GM12801 (cell line): Measurements from ENCODE around the gene DIAPH3.

Experiments
- TF ChIP-seq, protein P1 (sequence below): IDR thresholded peaks from one replicate; pipeline ENCODE4 v1.5.1; 2011; ENCODE audit warnings: control low read depth; ENCODE audit not compliant: insufficient read length; ENCODE audit errors: extremely low read depth

DIAPH3 gene

DNA sequence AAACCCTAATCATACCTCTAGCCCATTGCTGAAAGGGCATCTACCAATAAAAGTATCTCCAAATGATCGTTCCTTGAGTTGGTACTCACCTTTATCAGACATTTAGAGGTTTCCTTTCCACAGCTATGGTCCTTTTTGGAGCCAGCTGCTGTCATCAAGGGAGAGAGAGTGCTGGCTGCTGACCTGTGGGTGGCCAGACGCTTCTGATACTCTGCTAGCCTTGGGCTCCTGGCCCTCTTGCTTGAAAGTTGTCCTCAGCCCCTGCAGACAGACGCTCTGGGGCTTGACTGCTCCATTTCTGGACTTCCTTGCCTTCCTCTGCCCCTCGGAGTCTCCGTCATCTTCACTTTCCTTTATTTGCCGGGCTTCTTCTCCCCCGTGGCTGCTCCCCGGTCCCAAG lies 499.1 kb downstream of the DIAPH3 start:
- TF ChIP-seq, protein P1, sequence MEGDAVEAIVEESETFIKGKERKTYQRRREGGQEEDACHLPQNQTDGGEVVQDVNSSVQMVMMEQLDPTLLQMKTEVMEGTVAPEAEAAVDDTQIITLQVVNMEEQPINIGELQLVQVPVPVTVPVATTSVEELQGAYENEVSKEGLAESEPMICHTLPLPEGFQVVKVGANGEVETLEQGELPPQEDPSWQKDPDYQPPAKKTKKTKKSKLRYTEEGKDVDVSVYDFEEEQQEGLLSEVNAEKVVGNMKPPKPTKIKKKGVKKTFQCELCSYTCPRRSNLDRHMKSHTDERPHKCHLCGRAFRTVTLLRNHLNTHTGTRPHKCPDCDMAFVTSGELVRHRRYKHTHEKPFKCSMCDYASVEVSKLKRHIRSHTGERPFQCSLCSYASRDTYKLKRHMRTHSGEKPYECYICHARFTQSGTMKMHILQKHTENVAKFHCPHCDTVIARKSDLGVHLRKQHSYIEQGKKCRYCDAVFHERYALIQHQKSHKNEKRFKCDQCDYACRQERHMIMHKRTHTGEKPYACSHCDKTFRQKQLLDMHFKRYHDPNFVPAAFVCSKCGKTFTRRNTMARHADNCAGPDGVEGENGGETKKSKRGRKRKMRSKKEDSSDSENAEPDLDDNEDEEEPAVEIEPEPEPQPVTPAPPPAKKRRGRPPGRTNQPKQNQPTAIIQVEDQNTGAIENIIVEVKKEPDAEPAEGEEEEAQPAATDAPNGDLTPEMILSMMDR: no peak

DNA sequence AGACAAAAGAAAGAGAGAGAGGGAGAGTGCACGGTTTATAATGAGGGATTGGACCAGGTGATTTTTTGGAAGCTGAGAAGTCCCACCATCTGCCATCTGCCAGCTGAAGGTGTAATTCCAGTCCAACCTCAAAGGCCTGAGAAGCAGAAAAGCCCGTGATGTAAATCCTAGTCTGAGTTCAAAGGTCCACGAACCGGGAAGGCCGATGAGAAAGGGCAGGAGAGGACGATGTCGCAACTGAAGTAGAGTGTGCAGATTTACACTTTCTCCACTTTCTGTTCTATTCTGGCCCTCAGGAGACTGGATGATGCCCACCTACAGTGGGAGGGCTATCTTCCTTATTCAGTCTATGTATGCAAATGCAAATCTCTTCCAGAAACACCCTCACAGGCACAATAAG lies 500.0 kb downstream of the DIAPH3 start:
- TF ChIP-seq, protein P1: no peak

DNA sequence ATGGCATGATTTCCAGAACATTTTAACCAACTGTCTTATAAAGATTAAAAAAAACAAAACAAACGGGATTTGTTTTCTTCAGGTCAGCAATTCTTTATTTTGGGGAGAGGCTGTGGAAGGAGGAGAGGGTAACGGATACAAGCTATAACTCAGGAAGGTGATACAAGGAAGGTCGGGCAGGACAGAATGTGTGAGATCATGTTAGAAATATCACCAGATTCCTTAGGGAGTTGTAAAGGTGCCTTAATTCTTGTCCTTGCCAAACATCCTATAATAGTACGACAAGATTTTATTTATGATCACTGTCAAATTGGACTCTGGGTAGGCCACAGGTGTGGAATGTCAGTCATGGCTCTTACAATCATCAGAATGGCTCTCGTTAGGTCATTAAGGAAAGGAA lies 503.1 kb downstream of the DIAPH3 start:
- TF ChIP-seq, protein P1: no peak

DNA sequence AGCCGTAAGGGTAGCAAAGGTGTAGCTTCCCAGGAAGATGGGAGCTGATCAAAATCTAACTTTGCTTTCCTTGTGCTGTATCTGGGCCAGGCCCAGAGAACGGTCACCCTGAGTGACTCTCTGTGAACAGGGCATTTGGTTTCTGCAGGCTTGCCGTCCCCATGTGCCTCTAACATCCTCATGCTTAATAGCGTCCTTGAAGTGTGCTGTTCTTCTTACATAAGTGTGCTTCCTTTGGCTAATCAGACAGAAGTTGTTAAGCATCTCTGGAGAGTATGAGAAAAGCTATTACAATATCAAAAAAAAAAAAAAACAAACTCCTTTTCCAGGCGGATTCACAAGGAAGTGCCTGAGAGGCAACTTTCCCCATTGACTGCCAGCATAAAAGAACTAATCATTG lies 503.7 kb downstream of the DIAPH3 start:
- TF ChIP-seq, protein P1: no peak

DNA sequence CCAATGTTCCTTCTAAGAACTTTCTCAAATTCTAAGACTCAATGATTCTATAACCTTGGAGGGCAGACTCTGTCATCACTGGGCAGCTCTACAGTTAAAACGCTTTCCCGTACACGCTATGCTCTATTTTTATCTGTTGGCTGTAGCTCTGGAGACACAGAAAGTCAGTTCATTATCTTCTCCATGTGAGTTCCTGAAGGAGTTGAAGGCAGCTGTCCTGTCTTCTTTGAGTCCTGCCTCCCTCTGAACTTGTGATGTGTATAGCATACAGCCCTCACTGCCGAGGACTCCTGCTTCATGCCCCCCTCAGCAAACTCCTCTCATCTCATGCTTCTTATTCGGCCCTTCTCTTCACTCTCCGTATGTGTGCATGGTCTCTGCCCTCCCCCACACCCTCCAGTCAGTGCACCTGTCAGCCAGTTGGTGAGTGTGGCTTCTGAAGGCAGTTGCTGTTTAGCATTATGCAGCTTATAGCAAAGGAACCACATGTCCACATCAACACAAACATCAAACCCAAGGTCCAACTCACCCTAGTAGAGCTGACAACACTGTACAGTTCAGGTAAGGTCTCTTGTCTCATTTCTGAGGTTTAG lies 504.9 kb downstream of the DIAPH3 start:
- TF ChIP-seq, protein P1: no peak

DNA sequence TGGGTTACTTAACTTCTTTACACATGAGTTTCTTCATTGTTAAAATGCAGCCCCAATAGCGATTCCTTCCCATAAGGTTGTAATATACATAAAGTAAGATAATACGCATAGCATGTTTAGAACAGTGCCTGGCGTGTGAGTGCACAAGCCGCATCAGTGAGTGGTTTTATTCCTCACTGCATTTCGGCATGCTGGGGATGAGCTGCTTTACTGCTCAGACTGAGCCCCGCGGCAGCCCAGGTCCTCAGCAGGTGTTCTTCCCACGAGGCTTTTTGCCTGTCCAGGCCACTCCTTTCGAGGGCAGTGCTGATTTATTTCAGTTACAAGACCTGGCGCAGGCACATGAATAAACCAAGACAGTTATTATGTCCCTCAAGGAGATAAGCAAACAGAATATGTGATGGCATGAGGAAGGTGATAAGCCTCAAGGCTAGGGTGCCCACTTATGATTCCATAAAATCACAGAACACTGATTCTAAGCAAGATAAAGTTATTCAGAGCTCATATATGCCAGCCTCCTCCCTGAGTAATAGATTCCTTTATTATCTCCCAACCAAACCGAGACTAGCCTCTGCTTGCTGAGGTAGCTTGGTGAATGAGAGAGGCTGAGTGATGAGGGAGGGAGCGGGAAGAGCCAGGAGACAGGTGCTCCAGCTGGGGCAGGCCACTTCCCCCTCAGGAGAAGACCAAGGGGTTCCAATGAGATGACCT lies 505.5 kb downstream of the DIAPH3 start:
- TF ChIP-seq, protein P1: no peak

DNA sequence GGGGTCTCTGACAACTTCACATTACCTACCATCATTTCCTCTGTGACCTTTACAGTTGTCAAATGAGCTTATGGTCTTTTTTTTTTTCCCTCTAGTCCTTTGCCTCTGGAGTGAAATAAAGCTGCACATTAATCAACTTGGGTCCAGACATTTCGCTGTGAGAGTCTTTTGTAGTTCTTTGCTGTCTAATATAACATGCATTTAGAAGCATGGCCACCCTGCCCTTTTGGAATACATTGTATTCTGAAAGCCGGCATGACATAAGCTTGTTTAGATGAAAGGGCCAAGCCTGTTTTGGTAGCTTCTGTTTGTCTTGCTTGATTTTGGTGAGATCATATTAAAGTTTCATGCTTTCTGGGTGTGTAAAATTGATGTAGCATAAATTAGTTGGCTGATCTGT lies 509.8 kb downstream of the DIAPH3 start:
- TF ChIP-seq, protein P1: no peak
